Esophagus (tissue), 2 donors: ENCODE data around the gene FAM181A. TPM values are rescaled to one million over a fixed set of nuclear protein-coding genes. Genes with fewer than 3 reads are reported as not detected.
A peak's percentile ranks its signal among the peaks of the same experiment; 100 is the strongest.

Source experiments
- H3K27ac ChIP-seq, 2 donors: one replicate each; pipeline ENCODE4 v1.5.1; 2013; ENCODE audit warnings: low read depth in 2 of 2, mild to moderate bottlenecking in 2 of 2, inconsistent platforms in 1 of 2, low read length in 1 of 2, moderate library complexity in 1 of 2
- H3K27me3 ChIP-seq, 2 donors: one replicate each; pipeline ENCODE4 v1.6.1; 2013; ENCODE audit warnings: low read length in 2 of 2, control low read depth in 1 of 2, mild to moderate bottlenecking in 1 of 2; ENCODE audit not compliant: insufficient read depth in 2 of 2, control insufficient read depth in 1 of 2
- H3K36me3 ChIP-seq, 2 donors: one replicate each; pipeline ENCODE4 v1.6.1; 2013; ENCODE audit warnings: low read length in 1 of 2; ENCODE audit not compliant: control insufficient read depth in 2 of 2, insufficient read depth in 2 of 2
- H3K4me1 ChIP-seq, 2 donors: one replicate each; pipeline ENCODE4 v1.6.1; 2013; ENCODE audit warnings: low read length in 1 of 2; ENCODE audit not compliant: control insufficient read depth in 2 of 2, insufficient read depth in 2 of 2
- H3K4me3 ChIP-seq, 2 donors: one replicate each; pipeline ENCODE4 v1.5.1; 2013; ENCODE audit warnings: low read length in 2 of 2, mild to moderate bottlenecking in 2 of 2, low read depth in 1 of 2, moderate library complexity in 1 of 2
- H3K9me3 ChIP-seq, 2 donors: one replicate each; pipeline ENCODE4 v1.6.1; 2013; ENCODE audit warnings: mild to moderate bottlenecking in 2 of 2, low read depth in 1 of 2, low read length in 1 of 2, moderate library complexity in 1 of 2; ENCODE audit not compliant: control insufficient read depth in 2 of 2, insufficient read depth in 1 of 2
- WGBS, 2 donors: extraction: QIAGEN DNeasy Blood & Tissue Kit; methylation state at CpG; one replicate each; pipeline ENCODE4 v1.1.7; 2013; 5-methylcytosine and 5-hydroxymethylcytosine counted together
- polyA plus RNA-seq, 2 donors: library from polyadenylated mRNA; stranded (reverse); fragments of 200-250 nt; gene quantifications; one replicate each; pipeline ENCODE4 v1.2.3, GENCODE V29; 2013
- donor health status: healthy with polysubstance abuse.
- donor health status: Bipolar disorder and iron deficiency.

Gene FAM181A
- polyA plus RNA-seq, 2 donors: not detected

DNA sequence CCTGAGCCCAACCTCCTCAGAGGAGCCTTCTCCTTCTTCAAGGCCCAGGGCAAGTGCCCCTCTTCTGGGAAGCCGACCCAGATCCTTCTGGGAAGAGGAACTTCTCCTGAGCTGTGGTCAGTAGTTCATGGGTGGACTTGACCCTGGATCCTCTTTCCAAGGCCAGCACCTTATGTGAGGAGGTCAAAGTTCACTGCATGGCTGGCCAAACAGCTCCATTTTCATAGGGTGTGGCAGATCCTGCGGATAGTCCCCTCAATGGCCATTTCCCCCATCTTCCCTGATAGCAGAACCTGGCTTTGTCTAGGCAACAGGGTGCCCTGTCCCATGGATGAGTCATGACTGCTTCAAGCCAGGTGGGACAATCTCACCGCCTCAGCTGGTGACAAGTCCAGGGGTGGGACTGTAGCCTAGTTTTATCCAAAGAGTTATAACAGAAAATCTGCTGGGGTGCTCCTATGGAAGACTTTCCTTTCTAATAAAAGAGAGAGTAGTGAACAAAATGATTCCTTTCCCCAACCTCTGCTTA, 38.9 kb downstream of the FAM181A start:
- peaks cover 0 to 3% of the 10 kb centered on the region in 2 donors for H3K4me1 ChIP-seq
- H3K36me3 ChIP-seq: no peaks in the 10 kb centered on the region
- H3K9me3 ChIP-seq: peaks cover 0 to 2% of the 10 kb centered on the region in 2 donors
- 93 to 94% methylated on average over 3 of the region's 3 CpGs for WGBS, 2 donors
- H3K27me3 ChIP-seq: peaks cover 0 to 2% of the 10 kb centered on the region in 2 donors
- H3K27ac ChIP-seq: peak overlapping the region; percentile 45 to 65
- H3K4me3 ChIP-seq: no peak overlapping the region

DNA sequence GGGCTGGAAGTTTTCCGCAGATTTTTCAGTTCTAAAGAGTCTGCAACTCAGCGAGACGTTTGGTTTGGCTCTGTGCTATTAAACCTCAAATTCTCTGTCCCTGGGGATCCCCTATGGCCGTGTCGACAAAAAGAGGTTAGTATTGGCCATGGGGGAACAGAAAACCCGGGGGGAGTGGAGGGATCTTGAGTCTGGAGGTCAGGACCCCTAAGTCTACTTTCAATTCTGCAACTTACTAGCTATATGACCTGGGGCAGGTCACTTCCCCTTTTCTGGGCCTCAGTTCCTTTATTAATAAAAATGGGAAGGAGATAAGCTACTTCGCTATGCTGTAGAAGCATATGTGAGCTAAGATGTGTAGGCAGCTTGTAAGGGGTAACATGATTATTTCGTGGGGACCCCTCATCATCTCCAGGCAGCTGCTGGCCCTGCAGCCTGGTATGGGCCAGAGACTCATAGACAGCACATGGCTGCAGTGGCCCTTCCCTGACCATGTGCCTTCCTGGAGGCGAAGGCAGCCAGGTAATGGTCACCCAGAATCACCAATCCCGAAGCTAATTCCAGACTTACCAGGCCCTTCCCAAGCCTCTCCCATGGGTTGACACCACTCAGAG, 40.6 kb downstream of the FAM181A start:
- peaks cover 0 to 2% of the 10 kb centered on the region in 2 donors for H3K27me3 ChIP-seq
- H3K4me3 ChIP-seq: no peak overlapping the region
- H3K9me3 ChIP-seq: peaks cover 0 to 2% of the 10 kb centered on the region in 2 donors
- peaks cover 2 to 3% of the 10 kb centered on the region in 2 donors for H3K4me1 ChIP-seq
- 66 to 72% methylated on average over 10 of the region's 10 CpGs for WGBS, 2 donors
- H3K27ac ChIP-seq: no peak overlapping the region
- no peaks in the 10 kb centered on the region for H3K36me3 ChIP-seq

GRCh38 chr14:93969082-93969828, 42.1 kb downstream of the FAM181A start:
- H3K27ac ChIP-seq: peak overlapping the region in 1 of 2 donors; percentile 74
- no peak overlapping the region for H3K4me3 ChIP-seq
- 66 to 71% methylated on average over 12 of the region's 12 CpGs for WGBS, 2 donors
- peaks cover 3 to 4% of the 10 kb centered on the region in 2 donors for H3K4me1 ChIP-seq
- peaks cover 0 to 2% of the 10 kb centered on the region in 2 donors for H3K27me3 ChIP-seq
- H3K9me3 ChIP-seq: peaks cover 0 to 1% of the 10 kb centered on the region in 2 donors
- H3K36me3 ChIP-seq: no peaks in the 10 kb centered on the region

GRCh38 chr14:93970585-93970964, 43.4 kb downstream of the FAM181A start:
- Histone ChIP-seq H3K4me3 (peak overlapping the region in 1 of 2 donors; percentile 21), H3K27ac (peak overlapping the region in 1 of 2 donors; percentile 74), H3K27me3 (peaks cover 0 to 2% of the 10 kb centered on the region in 2 donors), H3K9me3 (no peaks in the 10 kb centered on the region), H3K4me1 (peaks cover 4 to 6% of the 10 kb centered on the region in 2 donors), H3K36me3 (no peaks in the 10 kb centered on the region)
- WGBS, 2 donors: 26 to 29% methylated on average over 9 of the region's 9 CpGs

DNA sequence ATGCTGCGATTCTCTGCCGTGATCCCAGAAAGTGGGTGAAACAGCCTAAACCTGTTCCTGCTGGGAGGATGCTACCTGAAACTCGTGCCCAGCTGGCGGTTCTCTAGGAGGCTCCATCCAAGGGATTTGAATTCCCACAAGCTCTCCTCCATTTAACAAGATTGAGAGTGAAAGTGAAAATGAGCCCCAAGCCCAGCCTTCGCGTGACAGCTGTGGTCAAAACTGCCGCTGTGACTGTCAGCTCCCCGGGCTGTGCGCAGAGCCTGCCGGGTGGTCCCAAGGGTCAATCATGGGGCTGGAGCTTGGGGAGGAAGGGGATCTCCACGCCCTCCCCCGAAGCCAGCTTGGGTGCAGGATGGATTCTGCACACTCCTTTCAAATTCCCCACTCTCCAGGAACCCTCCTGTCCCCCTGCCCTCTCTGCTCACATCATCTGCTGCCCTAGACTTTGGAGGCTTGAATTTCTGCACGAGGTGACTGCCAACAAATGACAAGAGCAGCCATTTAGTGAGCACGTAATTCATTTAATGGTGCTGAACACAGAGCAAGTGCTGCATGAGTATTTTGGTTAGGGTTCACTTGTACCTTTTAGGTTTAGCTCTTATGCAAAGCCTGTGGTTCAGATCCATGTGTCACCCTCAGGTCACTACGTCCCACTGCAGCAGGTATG, 44.0 kb downstream of the FAM181A start:
- Histone ChIP-seq H3K4me1 (peaks cover 3 to 4% of the 10 kb centered on the region in 2 donors), H3K27me3 (peaks cover 0 to 2% of the 10 kb centered on the region in 2 donors), H3K9me3 (no peaks in the 10 kb centered on the region), H3K4me3 (peak overlapping the region; percentile 4 to 21), H3K27ac (peak overlapping the region in 1 of 2 donors; percentile 74), H3K36me3 (no peaks in the 10 kb centered on the region)
- WGBS, 2 donors: 18 to 28% methylated on average over 15 of the region's 15 CpGs

DNA sequence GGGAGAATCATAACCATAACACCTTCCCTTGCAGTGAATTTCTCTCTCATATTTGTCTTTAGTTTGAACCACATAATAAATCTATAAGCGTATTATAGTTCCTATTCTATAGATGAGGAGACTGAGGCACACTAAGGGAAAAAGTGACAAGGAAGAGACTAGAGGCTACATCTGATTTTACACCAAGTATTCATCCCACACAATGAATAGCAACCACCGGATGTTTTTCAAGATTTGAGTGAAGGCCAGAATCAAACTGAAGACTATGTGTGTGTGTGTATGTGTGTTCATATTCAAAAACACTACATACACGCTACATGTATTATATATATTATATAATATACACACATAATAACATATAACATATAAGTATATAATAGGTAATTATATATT, 44.5 kb downstream of the FAM181A start:
- H3K27ac ChIP-seq: no peak overlapping the region
- H3K27me3 ChIP-seq: peaks cover 0 to 2% of the 10 kb centered on the region in 2 donors
- 64 to 75% methylated on average over 3 of the region's 3 CpGs for WGBS, 2 donors
- H3K36me3 ChIP-seq: no peaks in the 10 kb centered on the region
- no peak overlapping the region for H3K4me3 ChIP-seq
- peaks cover 3 to 4% of the 10 kb centered on the region in 2 donors for H3K4me1 ChIP-seq
- no peaks in the 10 kb centered on the region for H3K9me3 ChIP-seq

GRCh38 chr14:93972618-93973205, 45.6 kb downstream of the FAM181A start:
- Histone ChIP-seq H3K36me3 (no peaks in the 10 kb centered on the region), H3K27ac (peak overlapping the region in 1 of 2 donors; percentile 69), H3K4me3 (no peak overlapping the region), H3K27me3 (peaks cover 0 to 2% of the 10 kb centered on the region in 2 donors), H3K9me3 (no peaks in the 10 kb centered on the region), H3K4me1 (peaks cover 3 to 4% of the 10 kb centered on the region in 2 donors)
- WGBS, 2 donors: 74 to 75% methylated on average over 6 of the region's 6 CpGs

DNA sequence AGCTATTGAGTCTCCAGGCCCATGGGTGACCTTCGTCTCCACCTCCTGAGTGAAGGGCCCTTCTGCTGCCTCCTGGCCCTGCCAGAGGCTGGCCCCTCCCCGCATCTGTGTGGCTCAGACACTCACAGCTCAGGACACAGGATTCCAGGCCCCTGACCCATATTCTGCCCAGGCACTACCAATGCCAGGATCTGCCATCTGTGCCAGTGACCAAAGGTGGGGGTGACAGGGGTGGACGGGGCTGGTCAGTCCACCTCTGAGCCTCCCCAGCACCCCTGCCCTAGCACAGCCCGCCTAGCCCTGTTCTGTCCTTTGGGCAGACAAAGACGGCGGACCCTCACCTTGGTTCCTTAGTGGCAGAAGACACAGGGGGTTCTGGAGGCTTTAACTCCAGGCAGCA, 46.5 kb downstream of the FAM181A start:
- peak overlapping the region in 1 of 2 donors; percentile 62 for H3K27ac ChIP-seq

GRCh38 chr14:93974299-93974698, 47.2 kb downstream of the FAM181A start:
- WGBS, 2 donors: 76 to 80% methylated on average over 6 of the region's 6 CpGs
- Histone ChIP-seq H3K27ac (peak overlapping the region; percentile 40 to 64), H3K4me3 (peak overlapping the region in 1 of 2 donors; percentile 33), H3K36me3 (no peaks in the 10 kb centered on the region), H3K9me3 (peaks cover 0 to 2% of the 10 kb centered on the region in 2 donors), H3K27me3 (no peaks in the 10 kb centered on the region), H3K4me1 (peaks cover 3 to 4% of the 10 kb centered on the region in 2 donors)

More for the DNA sequence above, 46.5 kb downstream of the FAM181A start:
- Histone ChIP-seq H3K27me3 (no peaks in the 10 kb centered on the region), H3K4me3 (no peak overlapping the region), H3K9me3 (peaks cover 0 to 2% of the 10 kb centered on the region in 2 donors), H3K36me3 (no peaks in the 10 kb centered on the region), H3K4me1 (peaks cover 3 to 4% of the 10 kb centered on the region in 2 donors)
- WGBS, 2 donors: 70 to 76% methylated on average over 6 of the region's 6 CpGs
